HEK293 (cell line): ENCODE measurements around the gene HLA-DMB.

Experiments used
- GFI1B ChIP-seq: fragments of 450-650 bp; formaldehyde crosslinking; IDR thresholded peaks from 2 replicates; pipeline ENCODE4 v1.5.1; 2016; ENCODE audit warnings: missing biosample characterization, missing genetic modification characterization
- SETDB1 ChIP-seq: IDR thresholded peaks from one replicate; pipeline ENCODE4 v1.6.1; 2017; ENCODE audit warnings: mild to moderate bottlenecking, low read length, moderate library complexity, mixed read lengths; ENCODE audit not compliant: insufficient read length
- TCF7L2 ChIP-seq: IDR thresholded peaks from 2 replicates; pipeline ENCODE4 v1.6.1; 2011; ENCODE audit warnings: low read depth, mild to moderate bottlenecking, inconsistent platforms, low read length, moderate library complexity, borderline replicate concordance
- TRIM28 ChIP-seq: IDR thresholded peaks from 2 replicates; pipeline ENCODE4 v1.6.1; 2011; ENCODE audit warnings: low read length, control low read depth, borderline replicate concordance
- ZBTB48 ChIP-seq: fragments of 450-650 bp; formaldehyde crosslinking; IDR thresholded peaks from 2 replicates; pipeline ENCODE4 v1.5.1; 2016; ENCODE audit warnings: missing biosample characterization, missing genetic modification characterization
- ZNF169 ChIP-seq: fragments of 450-650 bp; formaldehyde crosslinking; IDR thresholded peaks from 2 replicates; pipeline ENCODE4 v1.5.1; 2016; ENCODE audit warnings: missing biosample characterization, missing genetic modification characterization
- ZNF426 ChIP-seq: fragments of 450-650 bp; formaldehyde crosslinking; IDR thresholded peaks from 2 replicates; pipeline ENCODE4 v1.5.1; 2017; ENCODE audit warnings: missing biosample characterization, missing genetic modification characterization, mild to moderate bottlenecking, inconsistent platforms, moderate library complexity
- ZNF48 ChIP-seq: fragments of 450-650 bp; formaldehyde crosslinking; IDR thresholded peaks from 2 replicates; pipeline ENCODE4 v1.5.1; 2016; ENCODE audit warnings: missing biosample characterization, missing genetic modification characterization
- ZNF510 ChIP-seq: fragments of 450-650 bp; formaldehyde crosslinking; IDR thresholded peaks from 2 replicates; pipeline ENCODE4 v1.5.1; 2018; ENCODE audit warnings: mild to moderate bottlenecking, missing genetic modification characterization, missing biosample characterization; ENCODE audit not compliant: insufficient replicate concordance
- ZNF544 ChIP-seq: fragments of 450-650 bp; formaldehyde crosslinking; IDR thresholded peaks from 2 replicates; pipeline ENCODE4 v1.5.0; 2017; ENCODE audit warnings: missing biosample characterization, missing genetic modification characterization
- ZNF549 ChIP-seq: fragments of 450-650 bp; IDR thresholded peaks from 2 replicates; pipeline ENCODE4 v1.5.1; 2018; ENCODE audit warnings: missing biosample characterization, missing genetic modification characterization, mild to moderate bottlenecking, inconsistent platforms, moderate library complexity
- ZNF654 ChIP-seq: fragments of 450-650 bp; formaldehyde crosslinking; IDR thresholded peaks from 2 replicates; pipeline ENCODE4 v1.5.1; 2016; ENCODE audit warnings: low read depth, missing biosample characterization, missing genetic modification characterization
- ZNF677 ChIP-seq: fragments of 450-650 bp; IDR thresholded peaks from 2 replicates; pipeline ENCODE4 v1.5.0; 2018; ENCODE audit warnings: missing biosample characterization, mild to moderate bottlenecking, missing genetic modification characterization, moderate library complexity
- ZNF76 ChIP-seq: fragments of 450-650 bp; formaldehyde crosslinking; IDR thresholded peaks from 2 replicates; pipeline ENCODE4; 2016; ENCODE audit warnings: low read depth, missing biosample characterization, missing genetic modification characterization, borderline replicate concordance
- ZNF830 ChIP-seq: fragments of 450-650 bp; IDR thresholded peaks from 2 replicates; pipeline ENCODE4 v1.5.0; 2018; ENCODE audit warnings: missing biosample characterization, missing genetic modification characterization, low read depth, mild to moderate bottlenecking, moderate library complexity
- TF ChIP-seq, protein P1 (sequence below): fragments of 450-650 bp; formaldehyde crosslinking; IDR thresholded peaks from 2 replicates; pipeline ENCODE4 v1.5.1; 2016; ENCODE audit warnings: missing biosample characterization, missing genetic modification characterization
- TF ChIP-seq, protein P2 (sequence below): fragments of 450-650 bp; formaldehyde crosslinking; IDR thresholded peaks from 2 replicates; pipeline ENCODE4 v1.5.1; 2016; ENCODE audit warnings: missing biosample characterization, missing genetic modification characterization
- TF ChIP-seq, protein P3 (sequence below): fragments of 450-650 bp; formaldehyde crosslinking; IDR thresholded peaks from 2 replicates; pipeline ENCODE4 v1.5.1; 2016; ENCODE audit warnings: missing biosample characterization, missing genetic modification characterization
- TF ChIP-seq, protein P4 (sequence below): fragments of 450-650 bp; formaldehyde crosslinking; IDR thresholded peaks from 2 replicates; pipeline ENCODE4 v1.5.1; 2016; ENCODE audit warnings: missing biosample characterization, missing genetic modification characterization
- TF ChIP-seq, protein P5 (sequence below): fragments of 450-650 bp; formaldehyde crosslinking; IDR thresholded peaks from 2 replicates; pipeline ENCODE4 v1.5.1; 2016; ENCODE audit warnings: missing biosample characterization, missing genetic modification characterization
- TF ChIP-seq, protein P6 (sequence below): fragments of 450-650 bp; formaldehyde crosslinking; IDR thresholded peaks from 2 replicates; pipeline ENCODE4 v1.5.1; 2017; ENCODE audit warnings: missing biosample characterization, missing genetic modification characterization
- TF ChIP-seq, protein P7 (sequence below): fragments of 450-650 bp; formaldehyde crosslinking; IDR thresholded peaks from 2 replicates; pipeline ENCODE4 v1.5.0; 2017; ENCODE audit warnings: missing biosample characterization, missing genetic modification characterization, borderline replicate concordance
- TF ChIP-seq, protein P8 (sequence below): fragments of 450-650 bp; formaldehyde crosslinking; IDR thresholded peaks from 2 replicates; pipeline ENCODE4 v1.5.1; 2017; ENCODE audit warnings: missing biosample characterization, missing genetic modification characterization

Gene HLA-DMB

DNA sequence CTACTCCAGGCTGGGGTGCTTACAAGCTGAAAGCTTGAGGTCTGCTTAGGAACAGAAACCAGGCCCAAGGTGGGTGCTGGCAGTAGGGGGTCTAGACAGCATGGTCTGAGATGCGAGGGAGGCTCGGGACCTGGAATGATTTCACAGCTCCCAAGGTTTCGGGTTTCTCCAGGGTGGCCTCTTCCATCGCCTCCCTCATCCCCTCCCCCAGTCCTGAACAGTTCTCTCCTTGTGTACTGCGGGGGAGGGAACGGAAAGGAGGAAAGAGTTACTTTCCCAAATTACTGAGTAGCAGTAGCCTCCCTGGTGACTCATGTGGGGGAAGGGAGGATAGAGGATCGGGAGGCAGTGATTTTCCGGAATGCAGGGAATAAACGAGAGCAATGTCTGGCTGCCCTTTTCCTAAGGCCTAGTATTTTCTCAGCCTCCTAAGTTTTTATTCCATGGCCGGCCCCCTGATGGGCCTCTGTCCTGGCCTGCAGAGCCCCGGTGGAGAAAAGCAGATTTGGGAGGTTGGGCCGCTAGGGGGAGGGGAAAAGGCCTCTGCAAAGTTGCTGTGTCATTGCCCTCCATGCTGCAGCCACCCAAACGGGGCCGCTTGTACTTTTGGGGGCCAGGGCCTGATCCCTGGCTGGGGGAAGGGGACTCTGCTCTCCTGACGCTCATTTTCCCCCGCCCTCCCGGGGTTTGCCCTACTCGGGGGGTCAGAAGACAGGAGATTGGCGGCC is 29.0 kb upstream of the HLA-DMB start (continued):
- TF ChIP-seq ZNF830 (tag by site-specific recombination) = no peak
- TF ChIP-seq TRIM28 = peak; percentile 58
- TF ChIP-seq TCF7L2 = no peak
- TF ChIP-seq ZNF549 = no peak
- TF ChIP-seq ZNF76 (tag by site-specific recombination) = peak; percentile 12; the same call in 1 of the 2 replicates
- TF ChIP-seq, protein P1, sequence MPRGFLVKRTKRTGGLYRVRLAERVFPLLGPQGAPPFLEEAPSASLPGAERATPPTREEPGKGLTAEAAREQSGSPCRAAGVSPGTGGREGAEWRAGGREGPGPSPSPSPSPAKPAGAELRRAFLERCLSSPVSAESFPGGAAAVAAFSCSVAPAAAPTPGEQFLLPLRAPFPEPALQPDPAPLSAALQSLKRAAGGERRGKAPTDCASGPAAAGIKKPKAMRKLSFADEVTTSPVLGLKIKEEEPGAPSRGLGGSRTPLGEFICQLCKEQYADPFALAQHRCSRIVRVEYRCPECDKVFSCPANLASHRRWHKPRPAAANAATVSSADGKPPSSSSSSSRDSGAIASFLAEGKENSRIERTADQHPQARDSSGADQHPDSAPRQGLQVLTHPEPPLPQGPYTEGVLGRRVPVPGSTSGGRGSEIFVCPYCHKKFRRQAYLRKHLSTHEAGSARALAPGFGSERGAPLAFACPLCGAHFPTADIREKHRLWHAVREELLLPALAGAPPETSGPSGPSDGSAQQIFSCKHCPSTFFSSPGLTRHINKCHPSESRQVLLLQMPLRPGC (tag by site-specific recombination) = peak; percentile 87
- TF ChIP-seq ZBTB48 (tag by site-specific recombination) = peak; percentile 89; the same call in 1 of the 2 replicates
- TF ChIP-seq SETDB1 = no peak
- peak; percentile 5; the same call in 1 of the 2 replicates for TF ChIP-seq ZNF654 (tag by site-specific recombination)
- TF ChIP-seq, protein P2, sequence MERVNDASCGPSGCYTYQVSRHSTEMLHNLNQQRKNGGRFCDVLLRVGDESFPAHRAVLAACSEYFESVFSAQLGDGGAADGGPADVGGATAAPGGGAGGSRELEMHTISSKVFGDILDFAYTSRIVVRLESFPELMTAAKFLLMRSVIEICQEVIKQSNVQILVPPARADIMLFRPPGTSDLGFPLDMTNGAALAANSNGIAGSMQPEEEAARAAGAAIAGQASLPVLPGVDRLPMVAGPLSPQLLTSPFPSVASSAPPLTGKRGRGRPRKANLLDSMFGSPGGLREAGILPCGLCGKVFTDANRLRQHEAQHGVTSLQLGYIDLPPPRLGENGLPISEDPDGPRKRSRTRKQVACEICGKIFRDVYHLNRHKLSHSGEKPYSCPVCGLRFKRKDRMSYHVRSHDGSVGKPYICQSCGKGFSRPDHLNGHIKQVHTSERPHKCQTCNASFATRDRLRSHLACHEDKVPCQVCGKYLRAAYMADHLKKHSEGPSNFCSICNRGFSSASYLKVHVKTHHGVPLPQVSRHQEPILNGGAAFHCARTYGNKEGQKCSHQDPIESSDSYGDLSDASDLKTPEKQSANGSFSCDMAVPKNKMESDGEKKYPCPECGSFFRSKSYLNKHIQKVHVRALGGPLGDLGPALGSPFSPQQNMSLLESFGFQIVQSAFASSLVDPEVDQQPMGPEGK (tag by site-specific recombination) = peak; percentile 94
- TF ChIP-seq GFI1B = peak; percentile 96
- TF ChIP-seq, protein P3, sequence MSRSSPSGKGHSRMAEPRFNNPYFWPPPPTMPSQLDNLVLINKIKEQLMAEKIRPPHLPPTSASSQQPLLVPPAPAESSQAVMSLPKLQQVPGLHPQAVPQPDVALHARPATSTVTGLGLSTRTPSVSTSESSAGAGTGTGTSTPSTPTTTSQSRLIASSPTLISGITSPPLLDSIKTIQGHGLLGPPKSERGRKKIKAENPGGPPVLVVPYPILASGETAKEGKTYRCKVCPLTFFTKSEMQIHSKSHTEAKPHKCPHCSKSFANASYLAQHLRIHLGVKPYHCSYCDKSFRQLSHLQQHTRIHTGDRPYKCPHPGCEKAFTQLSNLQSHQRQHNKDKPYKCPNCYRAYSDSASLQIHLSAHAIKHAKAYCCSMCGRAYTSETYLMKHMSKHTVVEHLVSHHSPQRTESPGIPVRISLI = no peak
- TF ChIP-seq ZNF510 (tag by site-specific recombination) = no peak
- no peak for TF ChIP-seq ZNF169
- TF ChIP-seq, protein P4, sequence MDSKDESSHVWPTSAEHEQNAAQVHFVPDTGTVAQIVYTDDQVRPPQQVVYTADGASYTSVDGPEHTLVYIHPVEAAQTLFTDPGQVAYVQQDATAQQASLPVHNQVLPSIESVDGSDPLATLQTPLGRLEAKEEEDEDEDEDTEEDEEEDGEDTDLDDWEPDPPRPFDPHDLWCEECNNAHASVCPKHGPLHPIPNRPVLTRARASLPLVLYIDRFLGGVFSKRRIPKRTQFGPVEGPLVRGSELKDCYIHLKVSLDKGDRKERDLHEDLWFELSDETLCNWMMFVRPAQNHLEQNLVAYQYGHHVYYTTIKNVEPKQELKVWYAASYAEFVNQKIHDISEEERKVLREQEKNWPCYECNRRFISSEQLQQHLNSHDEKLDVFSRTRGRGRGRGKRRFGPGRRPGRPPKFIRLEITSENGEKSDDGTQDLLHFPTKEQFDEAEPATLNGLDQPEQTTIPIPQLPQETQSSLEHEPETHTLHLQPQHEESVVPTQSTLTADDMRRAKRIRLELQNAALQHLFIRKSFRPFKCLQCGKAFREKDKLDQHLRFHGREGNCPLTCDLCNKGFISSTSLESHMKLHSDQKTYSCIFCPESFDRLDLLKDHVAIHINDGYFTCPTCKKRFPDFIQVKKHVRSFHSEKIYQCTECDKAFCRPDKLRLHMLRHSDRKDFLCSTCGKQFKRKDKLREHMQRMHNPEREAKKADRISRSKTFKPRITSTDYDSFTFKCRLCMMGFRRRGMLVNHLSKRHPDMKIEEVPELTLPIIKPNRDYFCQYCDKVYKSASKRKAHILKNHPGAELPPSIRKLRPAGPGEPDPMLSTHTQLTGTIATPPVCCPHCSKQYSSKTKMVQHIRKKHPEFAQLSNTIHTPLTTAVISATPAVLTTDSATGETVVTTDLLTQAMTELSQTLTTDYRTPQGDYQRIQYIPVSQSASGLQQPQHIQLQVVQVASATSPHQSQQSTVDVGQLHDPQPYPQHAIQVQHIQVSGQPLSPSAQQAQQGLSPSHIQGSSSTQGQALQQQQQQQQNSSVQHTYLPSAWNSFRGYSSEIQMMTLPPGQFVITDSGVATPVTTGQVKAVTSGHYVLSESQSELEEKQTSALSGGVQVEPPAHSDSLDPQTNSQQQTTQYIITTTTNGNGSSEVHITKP (tag by site-specific recombination) = peak; percentile 92
- TF ChIP-seq, protein P5, sequence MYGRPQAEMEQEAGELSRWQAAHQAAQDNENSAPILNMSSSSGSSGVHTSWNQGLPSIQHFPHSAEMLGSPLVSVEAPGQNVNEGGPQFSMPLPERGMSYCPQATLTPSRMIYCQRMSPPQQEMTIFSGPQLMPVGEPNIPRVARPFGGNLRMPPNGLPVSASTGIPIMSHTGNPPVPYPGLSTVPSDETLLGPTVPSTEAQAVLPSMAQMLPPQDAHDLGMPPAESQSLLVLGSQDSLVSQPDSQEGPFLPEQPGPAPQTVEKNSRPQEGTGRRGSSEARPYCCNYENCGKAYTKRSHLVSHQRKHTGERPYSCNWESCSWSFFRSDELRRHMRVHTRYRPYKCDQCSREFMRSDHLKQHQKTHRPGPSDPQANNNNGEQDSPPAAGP = peak; percentile 83; the same call in 1 of the 2 replicates
- TF ChIP-seq ZNF426 (tag by site-specific recombination) = no peak
- TF ChIP-seq, protein P6, sequence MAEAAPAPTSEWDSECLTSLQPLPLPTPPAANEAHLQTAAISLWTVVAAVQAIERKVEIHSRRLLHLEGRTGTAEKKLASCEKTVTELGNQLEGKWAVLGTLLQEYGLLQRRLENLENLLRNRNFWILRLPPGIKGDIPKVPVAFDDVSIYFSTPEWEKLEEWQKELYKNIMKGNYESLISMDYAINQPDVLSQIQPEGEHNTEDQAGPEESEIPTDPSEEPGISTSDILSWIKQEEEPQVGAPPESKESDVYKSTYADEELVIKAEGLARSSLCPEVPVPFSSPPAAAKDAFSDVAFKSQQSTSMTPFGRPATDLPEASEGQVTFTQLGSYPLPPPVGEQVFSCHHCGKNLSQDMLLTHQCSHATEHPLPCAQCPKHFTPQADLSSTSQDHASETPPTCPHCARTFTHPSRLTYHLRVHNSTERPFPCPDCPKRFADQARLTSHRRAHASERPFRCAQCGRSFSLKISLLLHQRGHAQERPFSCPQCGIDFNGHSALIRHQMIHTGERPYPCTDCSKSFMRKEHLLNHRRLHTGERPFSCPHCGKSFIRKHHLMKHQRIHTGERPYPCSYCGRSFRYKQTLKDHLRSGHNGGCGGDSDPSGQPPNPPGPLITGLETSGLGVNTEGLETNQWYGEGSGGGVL (tag by site-specific recombination) = peak; percentile 95
- no peak for TF ChIP-seq ZNF48 (tag by site-specific recombination)
- TF ChIP-seq ZNF677 (tag by site-specific recombination) = no peak
- TF ChIP-seq, protein P7, sequence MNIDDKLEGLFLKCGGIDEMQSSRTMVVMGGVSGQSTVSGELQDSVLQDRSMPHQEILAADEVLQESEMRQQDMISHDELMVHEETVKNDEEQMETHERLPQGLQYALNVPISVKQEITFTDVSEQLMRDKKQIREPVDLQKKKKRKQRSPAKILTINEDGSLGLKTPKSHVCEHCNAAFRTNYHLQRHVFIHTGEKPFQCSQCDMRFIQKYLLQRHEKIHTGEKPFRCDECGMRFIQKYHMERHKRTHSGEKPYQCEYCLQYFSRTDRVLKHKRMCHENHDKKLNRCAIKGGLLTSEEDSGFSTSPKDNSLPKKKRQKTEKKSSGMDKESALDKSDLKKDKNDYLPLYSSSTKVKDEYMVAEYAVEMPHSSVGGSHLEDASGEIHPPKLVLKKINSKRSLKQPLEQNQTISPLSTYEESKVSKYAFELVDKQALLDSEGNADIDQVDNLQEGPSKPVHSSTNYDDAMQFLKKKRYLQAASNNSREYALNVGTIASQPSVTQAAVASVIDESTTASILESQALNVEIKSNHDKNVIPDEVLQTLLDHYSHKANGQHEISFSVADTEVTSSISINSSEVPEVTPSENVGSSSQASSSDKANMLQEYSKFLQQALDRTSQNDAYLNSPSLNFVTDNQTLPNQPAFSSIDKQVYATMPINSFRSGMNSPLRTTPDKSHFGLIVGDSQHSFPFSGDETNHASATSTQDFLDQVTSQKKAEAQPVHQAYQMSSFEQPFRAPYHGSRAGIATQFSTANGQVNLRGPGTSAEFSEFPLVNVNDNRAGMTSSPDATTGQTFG (tag by site-specific recombination) = no peak
- TF ChIP-seq, protein P8, sequence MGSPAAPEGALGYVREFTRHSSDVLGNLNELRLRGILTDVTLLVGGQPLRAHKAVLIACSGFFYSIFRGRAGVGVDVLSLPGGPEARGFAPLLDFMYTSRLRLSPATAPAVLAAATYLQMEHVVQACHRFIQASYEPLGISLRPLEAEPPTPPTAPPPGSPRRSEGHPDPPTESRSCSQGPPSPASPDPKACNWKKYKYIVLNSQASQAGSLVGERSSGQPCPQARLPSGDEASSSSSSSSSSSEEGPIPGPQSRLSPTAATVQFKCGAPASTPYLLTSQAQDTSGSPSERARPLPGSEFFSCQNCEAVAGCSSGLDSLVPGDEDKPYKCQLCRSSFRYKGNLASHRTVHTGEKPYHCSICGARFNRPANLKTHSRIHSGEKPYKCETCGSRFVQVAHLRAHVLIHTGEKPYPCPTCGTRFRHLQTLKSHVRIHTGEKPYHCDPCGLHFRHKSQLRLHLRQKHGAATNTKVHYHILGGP = no peak
- TF ChIP-seq ZNF544 = no peak
